ENCODE data around the gene TBP.

DNA sequence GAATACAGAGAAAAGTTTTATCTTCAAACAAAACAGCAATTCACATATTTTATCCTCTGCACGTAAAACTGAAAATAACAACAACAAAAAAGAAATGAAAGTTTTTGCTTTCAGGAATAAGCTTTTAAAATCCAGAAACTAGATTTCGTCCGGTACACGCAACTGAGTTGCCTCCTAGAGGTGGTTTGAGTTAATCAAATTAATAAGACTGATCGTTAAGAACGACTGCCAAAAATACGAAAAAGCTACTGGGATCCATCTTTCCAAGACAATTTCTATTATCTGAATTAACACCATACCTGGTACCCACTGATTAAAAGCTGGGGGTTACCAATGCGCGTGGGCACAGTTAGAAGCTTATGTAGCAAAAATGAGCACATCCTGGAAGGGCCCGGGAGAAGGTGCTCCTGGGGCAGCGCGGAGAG lies 29.6 kb downstream of the TBP start:
- no peak for TF ChIP-seq GATA2 (IDR thresholded peaks at IDR 0.05; ENCODE audit: low read depth, low read length)
- no peak for TF ChIP-seq GATA3 (IDR thresholded peaks at IDR 0.05; ENCODE audit: low read depth, low read length)

Measured in SH-SY5Y (cell line).